PFSK-1 (cell line): Measurements from ENCODE around the gene SLC9B1.

ENCODE experiments used
- POLR2AphosphoS5 ChIP-seq: IDR thresholded peaks from 2 replicates; pipeline ENCODE4 v1.6.1; 2012; ENCODE audit warnings: low read depth, mild to moderate bottlenecking, control low read depth, low read length, moderate library complexity
- REST ChIP-seq, 2 experiments: IDR thresholded peaks; 2 replicates each; pipeline versions ENCODE4 v1.6.1 to v1.8.0; 2011 to 2012; ENCODE audit warnings: low read depth in 2 of 2, low read length in 2 of 2, control low read depth in 1 of 2, inconsistent platforms in 1 of 2, mild to moderate bottlenecking in 1 of 2, moderate library complexity in 1 of 2; ENCODE audit not compliant: insufficient read depth in 1 of 2
- SIN3A ChIP-seq: IDR thresholded peaks from 2 replicates; pipeline ENCODE4 v1.6.1; 2012; ENCODE audit warnings: mild to moderate bottlenecking, low read length, moderate library complexity, borderline replicate concordance; ENCODE audit not compliant: insufficient read depth
- TAF1 ChIP-seq: IDR thresholded peaks from 2 replicates; pipeline ENCODE4 v1.6.1; 2012; ENCODE audit warnings: low read length, control low read depth, borderline replicate concordance; ENCODE audit not compliant: insufficient read depth

- no peak for TF ChIP-seq POLR2AphosphoS5
- no peak for TF ChIP-seq REST (IDR thresholded peaks at IDR 0.05; ENCODE audit: insufficient read depth in 1 of 2, low read depth in 2 of 2, low read length in 2 of 2)
- no peak for TF ChIP-seq TAF1
- TF ChIP-seq SIN3A: 0 out of 2 replicates have a peak, but pooled peaks have one; percentile 17
These were observed 856 bp downstream of the SLC9B1 start for GRCh38 chr4:103018391-103019307.
